ENCODE measurements around the gene SEC61A1. TPM values are rescaled to one million over a fixed set of nuclear protein-coding genes. Genes with fewer than 3 reads are reported as not detected.

SEC61A1 gene
- total RNA-seq, 1 experiment from 2014 or later, result 394 TPM

GRCh38 chr3:128009952-128010846, 42.0 kb upstream of the SEC61A1 start:
- H3K27ac Mint-ChIP-seq (ENCODE audit: unreplicated experiment), result peak overlapping the region; percentile 75
- DNase-seq, result no peak
- H3K9me3 Mint-ChIP-seq (ENCODE audit: low read depth, unreplicated experiment), result no peaks in the 10 kb centered on the region
- intact Hi-C loops (cut with micrococcal nuclease; ENCODE audit: unreplicated experiment), result loop anchor here (5.0 to 10.0 kb wide), 2 partner anchors 575 to 597 kb away; no protein-coding TSS in a partner anchor
- no peak overlapping the region for H3K4me3 Mint-ChIP-seq (ENCODE audit: low read depth, unreplicated experiment)
- TF ChIP-seq CTCF (IDR thresholded peaks at IDR 0.05; ENCODE audit: unreplicated experiment), result no peak
- peaks cover 42% of the 10 kb centered on the region for H3K27me3 Mint-ChIP-seq (ENCODE audit: unreplicated experiment)
- peaks cover 22% of the 10 kb centered on the region for H3K4me1 Mint-ChIP-seq (ENCODE audit: low read depth, unreplicated experiment)
- CTCF ChIA-PET, result interaction anchor here (0.6 to 1.6 kb wide), 2 partner anchors 15 to 123 kb away, joined by 5 to 6 read pairs; no protein-coding TSS in a partner anchor
- H3K36me3 Mint-ChIP-seq (ENCODE audit: insufficient read depth, unreplicated experiment), result peaks cover 6% of the 10 kb centered on the region
- BruUV-seq (replicated peaks), result no TSS peak

GRCh38 chr3:128011140-128011539, 41.1 kb upstream of the SEC61A1 start:
- CTCF ChIA-PET, result interaction anchor here (1.0 to 1.2 kb wide), 3 partner anchors 22 to 122 kb away, joined by 3 to 4 read pairs (median 3); no protein-coding TSS in a partner anchor
- no peak overlapping the region for H3K27ac Mint-ChIP-seq (ENCODE audit: unreplicated experiment)
- H3K27me3 Mint-ChIP-seq (ENCODE audit: unreplicated experiment), result peaks cover 32% of the 10 kb centered on the region
- H3K36me3 Mint-ChIP-seq (ENCODE audit: insufficient read depth, unreplicated experiment), result peaks cover 6% of the 10 kb centered on the region
- no peaks in the 10 kb centered on the region for H3K9me3 Mint-ChIP-seq (ENCODE audit: low read depth, unreplicated experiment)
- BruUV-seq (replicated peaks), result no TSS peak
- peak; percentile 94 for DNase-seq
- no peak overlapping the region for H3K4me3 Mint-ChIP-seq (ENCODE audit: low read depth, unreplicated experiment)
- H3K4me1 Mint-ChIP-seq (ENCODE audit: low read depth, unreplicated experiment), result peaks cover 22% of the 10 kb centered on the region
- TF ChIP-seq CTCF (IDR thresholded peaks at IDR 0.05; ENCODE audit: unreplicated experiment), result peak; percentile 52
- intact Hi-C loops (cut with micrococcal nuclease; ENCODE audit: unreplicated experiment), result loop anchor here (1.0 to 10.0 kb wide), 3 partner anchors 122 to 596 kb away; no protein-coding TSS in a partner anchor

- intact Hi-C loops (cut with micrococcal nuclease; ENCODE audit: unreplicated experiment), result loop anchor here (5.0 to 10.0 kb wide), 2 partner anchors 573 to 595 kb away; no protein-coding TSS in a partner anchor
- H3K27ac Mint-ChIP-seq (ENCODE audit: unreplicated experiment), result no peak overlapping the region
- no TSS peak for BruUV-seq (replicated peaks)
- no peak overlapping the region for H3K4me3 Mint-ChIP-seq (ENCODE audit: low read depth, unreplicated experiment)
- H3K9me3 Mint-ChIP-seq (ENCODE audit: low read depth, unreplicated experiment), result peaks cover 4% of the 10 kb centered on the region
- TF ChIP-seq CTCF (IDR thresholded peaks at IDR 0.05; ENCODE audit: unreplicated experiment), result no peak
- H3K36me3 Mint-ChIP-seq (ENCODE audit: insufficient read depth, unreplicated experiment), result peaks cover 6% of the 10 kb centered on the region
- peaks cover 23% of the 10 kb centered on the region for H3K27me3 Mint-ChIP-seq (ENCODE audit: unreplicated experiment)
- DNase-seq, result no peak
- peaks cover 22% of the 10 kb centered on the region for H3K4me1 Mint-ChIP-seq (ENCODE audit: low read depth, unreplicated experiment)
- CTCF ChIA-PET, result interaction anchor here (1.1 to 1.2 kb wide), 2 partner anchors 21 to 122 kb away, joined by 3 to 4 read pairs; no protein-coding TSS in a partner anchor
Observed at GRCh38 chr3:128012050-128012449, 40.2 kb upstream of the SEC61A1 start.

GRCh38 chr3:128014548-128014947, 37.7 kb upstream of the SEC61A1 start:
- no peak overlapping the region for H3K4me3 Mint-ChIP-seq (ENCODE audit: low read depth, unreplicated experiment)
- no peak for TF ChIP-seq CTCF (IDR thresholded peaks at IDR 0.05; ENCODE audit: unreplicated experiment)
- no peak for DNase-seq
- BruUV-seq (replicated peaks), result no TSS peak
- CTCF ChIA-PET, result no interaction called here
- peaks cover 22% of the 10 kb centered on the region for H3K4me1 Mint-ChIP-seq (ENCODE audit: low read depth, unreplicated experiment)
- H3K36me3 Mint-ChIP-seq (ENCODE audit: insufficient read depth, unreplicated experiment), result peaks cover 6% of the 10 kb centered on the region
- H3K27me3 Mint-ChIP-seq (ENCODE audit: unreplicated experiment), result peaks cover 10% of the 10 kb centered on the region
- intact Hi-C loops (cut with micrococcal nuclease; ENCODE audit: unreplicated experiment), result loop anchor here (5.0 to 10.0 kb wide), 2 partner anchors 570 to 593 kb away; no protein-coding TSS in a partner anchor
- no peak overlapping the region for H3K27ac Mint-ChIP-seq (ENCODE audit: unreplicated experiment)
- H3K9me3 Mint-ChIP-seq (ENCODE audit: low read depth, unreplicated experiment), result peaks cover 4% of the 10 kb centered on the region
